ENCODE results near the gene SERPINB6. TPM values are rescaled to one million over a fixed set of nuclear protein-coding genes. Genes with fewer than 3 reads are reported as not detected.

SERPINB6 gene
- total and polyA plus RNA-seq, 9 of the 15 experiments (the other 6 are each of a cell fraction or from before 2014, with no cell fraction given): 86.6 to 211 (median 143) TPM

GRCh38 chr6:2976571-2977085 is 5.3 kb upstream of the SERPINB6 start (continued):
- TF ChIP-seq ZNF592 (IDR thresholded peaks at IDR 0.05) (peak; percentile 34; the same call in 1 of the 2 replicates), MAZ (CRISPR knock-in tag; conservative IDR thresholded peaks at IDR 0.05 in 1 of 2, IDR thresholded peaks at IDR 0.05 in 1 of 2) (no peak), ATF3 (IDR thresholded peaks at IDR 0.05) (peak; percentile 71), ATF3 (CRISPR knock-in tag; conservative IDR thresholded peaks at IDR 0.05) (no peak), CBX5 (IDR thresholded peaks at IDR 0.05; ENCODE audit: borderline replicate concordance, low read depth) (no peak), ZNF3 (CRISPR knock-in tag; IDR thresholded peaks at IDR 0.05) (no peak)

Data from K562 (cell line).